Uterus (tissue), 2 donors: Measurements from ENCODE around the gene MRGPRD.

Experiments
- POLR2A ChIP-seq, 2 donors: fragments of 450-650 bp; IDR thresholded peaks; one replicate each; pipeline ENCODE4 v1.6.1; 2016; ENCODE audit warnings: antibody characterized with exemption in 2 of 2, mild to moderate bottlenecking in 1 of 2, moderate library complexity in 1 of 2
- TF ChIP-seq, protein P1 (sequence below), 4 experiments: fragments of 200-600 bp in 2 of 4; fragments of 450-650 bp in 2 of 4; sonication (generic) in 2 of 4; IDR thresholded peaks; one replicate each; pipeline ENCODE4 v1.5.1; 2016 to 2019; ENCODE audit warnings: antibody characterized with exemption in 4 of 4, mild to moderate bottlenecking in 2 of 4, moderate library complexity in 1 of 4

DNA sequence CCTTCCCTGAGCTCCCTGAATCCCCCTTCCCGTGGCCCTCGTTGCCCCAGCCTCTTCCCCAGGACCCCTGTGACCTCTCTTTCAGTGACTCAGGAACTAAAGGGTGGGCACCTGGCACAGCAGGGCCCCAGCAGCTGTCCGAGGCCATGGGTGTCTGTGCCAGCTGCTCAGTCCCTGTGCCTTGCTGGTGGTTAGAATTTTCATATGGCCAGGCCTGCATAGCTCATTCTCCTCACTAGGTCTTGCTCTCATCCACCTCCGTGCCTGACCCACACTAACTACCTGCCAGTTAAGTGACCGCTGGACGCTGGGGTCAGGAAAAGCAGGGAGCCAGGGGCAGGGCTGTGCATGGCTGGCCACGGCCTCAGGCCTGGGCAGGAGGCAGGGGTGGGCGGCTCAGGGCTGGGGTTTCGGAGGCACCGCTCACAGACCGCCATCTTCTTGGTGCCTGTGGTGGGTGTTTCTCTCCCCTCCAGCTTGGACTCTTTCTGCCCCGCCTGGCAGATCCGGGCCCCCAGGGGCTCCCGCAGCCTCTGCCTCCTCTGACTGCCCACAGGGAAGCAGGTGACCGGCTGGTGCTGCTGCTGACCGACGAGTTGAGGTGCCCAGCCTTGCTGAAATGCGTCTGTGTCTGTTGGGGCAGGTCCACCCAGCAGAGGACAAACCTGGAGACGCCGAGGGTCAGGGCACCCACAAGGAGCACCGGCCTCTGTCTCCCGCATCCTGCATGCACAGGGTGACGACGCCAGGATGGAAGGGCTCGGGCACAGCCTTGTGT is 20.3 kb downstream of the MRGPRD start:
- TF ChIP-seq, protein P1, sequence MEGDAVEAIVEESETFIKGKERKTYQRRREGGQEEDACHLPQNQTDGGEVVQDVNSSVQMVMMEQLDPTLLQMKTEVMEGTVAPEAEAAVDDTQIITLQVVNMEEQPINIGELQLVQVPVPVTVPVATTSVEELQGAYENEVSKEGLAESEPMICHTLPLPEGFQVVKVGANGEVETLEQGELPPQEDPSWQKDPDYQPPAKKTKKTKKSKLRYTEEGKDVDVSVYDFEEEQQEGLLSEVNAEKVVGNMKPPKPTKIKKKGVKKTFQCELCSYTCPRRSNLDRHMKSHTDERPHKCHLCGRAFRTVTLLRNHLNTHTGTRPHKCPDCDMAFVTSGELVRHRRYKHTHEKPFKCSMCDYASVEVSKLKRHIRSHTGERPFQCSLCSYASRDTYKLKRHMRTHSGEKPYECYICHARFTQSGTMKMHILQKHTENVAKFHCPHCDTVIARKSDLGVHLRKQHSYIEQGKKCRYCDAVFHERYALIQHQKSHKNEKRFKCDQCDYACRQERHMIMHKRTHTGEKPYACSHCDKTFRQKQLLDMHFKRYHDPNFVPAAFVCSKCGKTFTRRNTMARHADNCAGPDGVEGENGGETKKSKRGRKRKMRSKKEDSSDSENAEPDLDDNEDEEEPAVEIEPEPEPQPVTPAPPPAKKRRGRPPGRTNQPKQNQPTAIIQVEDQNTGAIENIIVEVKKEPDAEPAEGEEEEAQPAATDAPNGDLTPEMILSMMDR (IDR thresholded peaks at IDR 0.05), result no peak
- TF ChIP-seq POLR2A (IDR thresholded peaks at IDR 0.05), result no peak
